NCI-H1092 treated with DMSO at 0.1 percent for 48 hours (cell line): ENCODE data around the gene CBX8.
A peak's percentile ranks its signal among the peaks of the same experiment; 100 is the strongest.
"Not testable (repeated sequence)": the region's sequence is repeated elsewhere in the genome, so short reads cannot be mapped to it uniquely, and the experiment has no call there.

Source experiments
- DNase-seq: peaks from one replicate; lab custom pipeline; 2025; lab: John Stamatoyannopoulos, UW

The CBX8 gene

GRCh38 chr17:79779084-79779529 lies 17.8 kb downstream of the CBX8 start:
- no peak for DNase-seq

- peak; percentile 28 for DNase-seq
Measured at GRCh38 chr17:79778504-79779083, 18.3 kb downstream of the CBX8 start.

DNA sequence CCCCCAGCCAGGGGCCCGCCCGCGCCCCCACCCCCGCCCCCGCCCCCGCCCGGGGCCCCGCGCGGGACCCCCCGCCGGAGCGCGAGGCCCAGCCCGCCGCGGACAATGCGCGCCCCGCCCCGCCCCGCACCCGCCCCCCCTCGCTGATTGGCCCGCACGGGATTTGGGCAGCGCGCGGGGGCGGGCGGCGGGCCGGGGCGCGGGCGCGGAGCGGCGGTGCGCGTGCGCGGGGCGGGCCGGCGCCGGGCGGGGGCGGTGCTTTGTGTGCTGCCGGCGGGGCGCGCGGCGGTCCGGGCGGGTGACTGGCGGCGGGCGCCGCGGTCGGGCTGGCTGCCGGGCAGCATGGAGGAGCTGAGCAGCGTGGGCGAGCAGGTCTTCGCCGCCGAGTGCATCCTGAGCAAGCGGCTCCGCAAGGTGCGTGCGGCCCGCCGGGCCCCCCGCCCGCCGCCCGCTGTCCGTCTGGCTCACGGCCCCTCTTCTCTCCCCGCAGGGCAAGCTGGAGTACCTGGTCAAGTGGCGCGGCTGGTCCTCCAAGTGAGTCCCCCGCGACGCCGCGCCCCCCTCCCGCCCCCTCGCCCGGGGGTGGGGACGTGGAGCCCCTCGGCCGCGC lies 18.9 kb downstream of the CBX8 start, which contains the start of gene CBX2:
Gene CBX2, plus strand, starts transcription at position 255 of the 610 bp plus-strand sequence. Its CDS starts 88 bp downstream, at position 343.
- peak; percentile 63 for DNase-seq

GRCh38 chr17:79777120-79777893 lies 19.6 kb downstream of the CBX8 start:
- DNase-seq: peak; percentile 63

- DNase-seq: peak; percentile 13
Measured at GRCh38 chr17:79776376-79777119, 20.3 kb downstream of the CBX8 start.

GRCh38 chr17:79775632-79776031 lies 21.2 kb downstream of the CBX8 start:
- DNase-seq: no peak

DNA sequence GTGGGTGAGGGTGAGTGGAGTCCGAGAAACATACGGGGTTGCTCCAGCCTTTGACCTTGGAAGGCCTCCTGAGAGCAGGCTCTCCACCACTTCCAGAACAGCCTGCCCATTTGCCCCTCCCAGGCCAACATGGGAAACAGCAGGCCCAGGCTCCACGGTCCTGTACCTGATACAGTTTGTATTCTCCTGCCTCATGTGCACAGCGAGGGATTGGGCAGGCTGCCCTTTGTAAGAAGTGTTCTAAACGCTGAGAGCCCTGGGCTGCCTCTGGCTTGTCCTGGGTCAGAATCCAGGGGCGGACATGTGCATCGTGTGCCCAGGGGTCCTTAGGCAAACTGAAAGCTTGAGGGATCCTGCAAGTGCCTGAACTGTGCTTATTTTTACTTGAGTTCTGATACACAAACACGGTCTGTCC lies 22.3 kb downstream of the CBX8 start:
- no peak for DNase-seq

- not testable (repeated sequence) for DNase-seq
Measured at GRCh38 chr17:79772726-79773125, 24.2 kb downstream of the CBX8 start.

GRCh38 chr17:79771276-79771675 lies 25.6 kb downstream of the CBX8 start:
- no peak for DNase-seq

GRCh38 chr17:79769570-79770506 lies 27.0 kb downstream of the CBX8 start:
- no peak for DNase-seq

GRCh38 chr17:79765708-79766107 lies 31.2 kb downstream of the CBX8 start:
- no peak for DNase-seq

GRCh38 chr17:79761894-79762589 lies 34.8 kb downstream of the CBX8 start:
- DNase-seq: no peak

GRCh38 chr17:79760197-79760906 lies 36.5 kb downstream of the CBX8 start:
- DNase-seq: no peak

GRCh38 chr17:79758271-79758670 lies 38.6 kb downstream of the CBX8 start:
- no peak for DNase-seq

GRCh38 chr17:79757140-79757745 lies 39.6 kb downstream of the CBX8 start:
- DNase-seq: no peak

GRCh38 chr17:79755591-79755990 lies 41.3 kb downstream of the CBX8 start:
- DNase-seq: no peak

- not testable (repeated sequence) for DNase-seq
Measured at GRCh38 chr17:79754903-79755302, 42.0 kb downstream of the CBX8 start.

- no peak for DNase-seq
Measured at GRCh38 chr17:79754370-79754769, 42.5 kb downstream of the CBX8 start.

- DNase-seq: no peak
Measured at GRCh38 chr17:79752175-79752574, 44.7 kb downstream of the CBX8 start.
